Hematopoietic multipotent progenitor cell treated with erythropoietin and hydrocortisone succinate and interleukin-3 and kit ligand, for 15 days (in vitro differentiated cells): ENCODE measurements around the gene COX20.
"Not testable (repeated sequence)": the region's sequence is repeated elsewhere in the genome, so short reads cannot be mapped to it uniquely, and the experiment has no call there.

Source experiments
- DNase-seq: peaks from one replicate; pipeline ENCODE4 v3.0.0-alpha.2; 2015; ENCODE audit warnings: low spot score

Gene COX20

GRCh38 chr1:244822878-244823277, 12.6 kb upstream of the COX20 start:
- DNase-seq = no peak

GRCh38 chr1:244826712-244827111, 8.7 kb upstream of the COX20 start:
- no peak for DNase-seq

- DNase-seq = no peak
Observed at GRCh38 chr1:244830639-244831038, 4.8 kb upstream of the COX20 start.

- not testable (repeated sequence) for DNase-seq
Observed at GRCh38 chr1:244833260-244833659, 2.2 kb upstream of the COX20 start.

- peak; percentile 84 for DNase-seq
Observed at GRCh38 chr1:244833734-244834542, 1.5 kb upstream of the COX20 start.

- DNase-seq = peak; percentile 77
Observed at GRCh38 chr1:244834543-244835275, 749 bp upstream of the COX20 start.

GRCh38 chr1:244836135-244836521, 670 bp downstream of the COX20 start:
- DNase-seq = peak; percentile 28

- DNase-seq = no peak
Observed at GRCh38 chr1:244836584-244836983, 1.1 kb downstream of the COX20 start.

- DNase-seq = no peak
Observed at GRCh38 chr1:244837597-244838258, 2.3 kb downstream of the COX20 start.

GRCh38 chr1:244839656-244840055, 4.2 kb downstream of the COX20 start:
- no peak for DNase-seq

- DNase-seq = no peak
Observed at GRCh38 chr1:244840219-244840794, 4.8 kb downstream of the COX20 start.

- no peak for DNase-seq
Observed at GRCh38 chr1:244841273-244841927, 5.9 kb downstream of the COX20 start.

- DNase-seq = no peak
Observed at GRCh38 chr1:244843148-244843978, 7.9 kb downstream of the COX20 start.

GRCh38 chr1:244844155-244845121, 9.0 kb downstream of the COX20 start:
- DNase-seq = no peak

- no peak for DNase-seq
Observed at GRCh38 chr1:244846653-244847052, 11.2 kb downstream of the COX20 start.

GRCh38 chr1:244849189-244849866, 13.9 kb downstream of the COX20 start:
- DNase-seq = no peak

- DNase-seq = no peak
Observed at GRCh38 chr1:244850099-244850852, 14.8 kb downstream of the COX20 start.

- DNase-seq = no peak
Observed at GRCh38 chr1:244850896-244851295, 15.4 kb downstream of the COX20 start.
